ENCODE results near the gene FHIP1B. TPM values are rescaled to one million over a fixed set of nuclear protein-coding genes. Genes with fewer than 3 reads are reported as not detected.
"Not testable (repeated sequence)": the region's sequence is repeated elsewhere in the genome, so short reads cannot be mapped to it uniquely, and the experiment has no call there.

The FHIP1B gene
- total RNA-seq, 1 donor = 15.1 TPM

DNA sequence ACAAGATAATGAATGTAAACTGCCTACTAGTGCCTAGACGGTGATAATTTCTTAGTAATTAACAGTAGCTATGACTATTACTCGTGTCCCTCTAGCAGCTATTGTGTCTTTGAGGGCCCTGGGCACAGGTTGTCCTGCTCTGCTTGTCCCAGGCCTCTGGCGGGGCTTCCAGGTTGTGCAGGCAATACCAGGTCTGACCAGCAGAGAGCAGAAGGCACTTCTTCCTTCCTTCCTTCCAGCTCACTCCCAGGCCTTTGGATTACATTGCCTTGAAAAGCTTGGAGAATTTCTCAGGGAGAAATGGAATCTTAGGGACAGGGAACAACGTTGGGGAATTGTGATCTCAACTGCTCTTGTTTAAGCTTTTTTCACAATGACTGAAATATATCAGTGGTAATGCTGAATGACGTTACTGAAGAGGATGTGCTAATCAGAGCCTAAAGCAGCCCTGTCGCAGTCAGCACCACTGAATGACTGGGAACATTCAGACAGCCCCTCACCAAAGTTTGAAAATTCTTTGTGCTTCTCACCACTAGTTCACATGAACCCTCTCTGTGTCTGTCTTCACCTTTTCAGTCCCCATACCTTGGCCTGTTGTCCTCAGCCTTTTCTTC lies 16.8 kb upstream of the FHIP1B start:
- H3K4me3 ChIP-seq (ENCODE audit: low read depth, low read length) = no peak overlapping the region
- TF ChIP-seq, protein P1, sequence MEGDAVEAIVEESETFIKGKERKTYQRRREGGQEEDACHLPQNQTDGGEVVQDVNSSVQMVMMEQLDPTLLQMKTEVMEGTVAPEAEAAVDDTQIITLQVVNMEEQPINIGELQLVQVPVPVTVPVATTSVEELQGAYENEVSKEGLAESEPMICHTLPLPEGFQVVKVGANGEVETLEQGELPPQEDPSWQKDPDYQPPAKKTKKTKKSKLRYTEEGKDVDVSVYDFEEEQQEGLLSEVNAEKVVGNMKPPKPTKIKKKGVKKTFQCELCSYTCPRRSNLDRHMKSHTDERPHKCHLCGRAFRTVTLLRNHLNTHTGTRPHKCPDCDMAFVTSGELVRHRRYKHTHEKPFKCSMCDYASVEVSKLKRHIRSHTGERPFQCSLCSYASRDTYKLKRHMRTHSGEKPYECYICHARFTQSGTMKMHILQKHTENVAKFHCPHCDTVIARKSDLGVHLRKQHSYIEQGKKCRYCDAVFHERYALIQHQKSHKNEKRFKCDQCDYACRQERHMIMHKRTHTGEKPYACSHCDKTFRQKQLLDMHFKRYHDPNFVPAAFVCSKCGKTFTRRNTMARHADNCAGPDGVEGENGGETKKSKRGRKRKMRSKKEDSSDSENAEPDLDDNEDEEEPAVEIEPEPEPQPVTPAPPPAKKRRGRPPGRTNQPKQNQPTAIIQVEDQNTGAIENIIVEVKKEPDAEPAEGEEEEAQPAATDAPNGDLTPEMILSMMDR (IDR thresholded peaks at IDR 0.05; ENCODE audit: insufficient read depth, low read depth, low read length) = peak; percentile 94
- peak; percentile 88 for DNase-seq (ENCODE audit: low read depth)

DNA sequence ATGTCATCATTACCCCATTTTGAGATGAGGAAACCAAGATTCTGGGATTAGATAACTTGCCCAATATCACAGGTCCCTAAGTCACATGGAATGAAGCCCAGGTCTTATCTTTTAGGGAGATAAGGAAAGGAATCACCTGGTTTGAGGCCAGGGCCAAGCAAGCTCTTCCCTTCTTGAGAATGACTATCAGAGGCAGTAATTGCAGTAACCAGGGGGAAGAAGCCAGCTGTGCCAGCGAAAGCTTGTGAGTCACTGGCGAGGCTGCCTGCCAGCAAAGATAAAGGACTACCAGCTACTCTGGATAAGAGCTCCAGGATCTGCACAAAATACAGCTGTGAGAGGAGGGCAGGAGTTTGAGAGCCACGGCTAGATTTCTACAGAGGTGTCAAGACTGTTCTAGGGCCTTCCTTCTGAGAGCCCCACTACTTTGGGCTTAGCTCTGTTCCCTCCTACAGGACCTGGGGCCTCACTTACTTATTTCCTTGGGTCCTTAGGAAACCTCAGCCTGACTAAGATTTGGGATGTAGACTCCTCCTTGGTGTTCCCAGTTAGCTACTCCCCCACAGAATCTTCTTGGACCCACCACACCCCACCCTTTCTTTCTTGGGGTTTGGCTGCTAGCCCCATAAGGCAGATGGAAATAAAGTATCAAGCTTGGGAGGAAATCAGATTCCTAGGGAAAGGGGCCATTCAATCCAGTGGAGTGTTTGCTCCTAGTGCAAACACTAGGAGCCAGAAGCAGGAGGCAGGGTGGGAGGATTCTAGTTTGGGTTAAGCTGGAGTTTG lies 15.5 kb upstream of the FHIP1B start:
- TF ChIP-seq, protein P1 (IDR thresholded peaks at IDR 0.05; ENCODE audit: insufficient read depth, low read depth, low read length) = no peak
- no peak overlapping the region for H3K4me3 ChIP-seq (ENCODE audit: low read depth, low read length)
- DNase-seq (ENCODE audit: low read depth) = peak; percentile 98

DNA sequence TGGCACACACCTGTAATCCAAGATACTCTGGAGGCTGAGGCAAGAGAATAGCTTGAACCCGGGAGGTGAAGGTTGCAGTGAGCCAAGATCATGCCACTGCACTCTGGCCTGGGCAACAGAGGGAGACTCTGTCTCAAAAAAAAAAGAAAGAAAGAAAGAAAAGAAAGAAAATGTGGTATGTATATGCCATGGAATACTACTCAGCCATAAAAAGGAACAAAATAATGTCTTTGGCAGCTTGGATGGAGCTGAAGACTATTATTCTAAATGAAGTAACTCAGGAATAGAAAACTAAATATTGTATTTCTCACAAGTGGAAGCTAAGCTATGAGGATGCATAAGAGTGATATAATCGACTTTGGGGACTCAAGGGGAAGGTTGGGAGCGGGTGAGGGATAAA lies 14.5 kb upstream of the FHIP1B start:
- H3K4me3 ChIP-seq (ENCODE audit: low read depth, low read length); DNase-seq (ENCODE audit: low read depth): not testable (repeated sequence)

DNA sequence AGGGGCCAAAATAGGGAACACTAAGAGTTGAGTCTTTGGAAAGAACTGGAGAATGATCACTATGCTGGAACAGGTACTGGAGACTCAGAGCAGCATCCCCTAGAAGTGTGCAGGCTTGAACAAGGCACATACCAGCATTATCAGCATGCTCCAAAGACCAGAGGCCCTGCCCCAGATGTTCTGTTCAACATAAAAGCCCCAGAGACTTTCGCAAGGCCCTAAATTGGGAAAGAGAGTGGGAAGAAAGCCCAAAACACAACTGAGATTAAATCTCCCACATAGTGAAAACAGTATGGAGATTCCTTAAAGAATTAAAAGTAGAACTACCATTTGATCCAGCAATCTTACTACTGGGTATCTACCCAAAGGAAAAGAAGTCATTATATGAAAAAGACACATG lies 13.8 kb upstream of the FHIP1B start:
- TF ChIP-seq, protein P1 (IDR thresholded peaks at IDR 0.05; ENCODE audit: insufficient read depth, low read depth, low read length) = no peak
- peak; percentile 95 for DNase-seq (ENCODE audit: low read depth)
- no peak overlapping the region for H3K4me3 ChIP-seq (ENCODE audit: low read depth, low read length)

DNA sequence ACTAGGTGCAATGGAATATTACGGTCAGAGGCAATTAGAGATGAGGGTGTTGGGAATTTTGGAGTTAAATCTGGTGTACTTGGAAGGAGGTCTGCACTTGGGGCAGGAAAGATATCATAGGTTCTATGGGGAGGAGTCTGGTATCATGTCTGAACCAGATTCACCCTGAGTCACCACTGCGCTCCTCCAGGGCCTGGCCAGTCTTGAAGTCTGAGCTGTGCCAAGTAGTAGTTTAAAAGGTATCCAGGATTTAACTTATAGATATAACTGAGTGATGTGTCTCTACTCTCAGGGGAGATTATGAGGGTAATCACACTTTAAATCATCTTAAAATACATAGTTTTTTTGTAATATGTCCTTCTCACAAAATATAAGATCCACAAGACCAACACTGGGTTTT lies 11.1 kb upstream of the FHIP1B start:
- DNase-seq (ENCODE audit: low read depth) = no peak
- TF ChIP-seq, protein P1 (IDR thresholded peaks at IDR 0.05; ENCODE audit: insufficient read depth, low read depth, low read length) = no peak
- H3K4me3 ChIP-seq (ENCODE audit: low read depth, low read length) = no peak overlapping the region

DNA sequence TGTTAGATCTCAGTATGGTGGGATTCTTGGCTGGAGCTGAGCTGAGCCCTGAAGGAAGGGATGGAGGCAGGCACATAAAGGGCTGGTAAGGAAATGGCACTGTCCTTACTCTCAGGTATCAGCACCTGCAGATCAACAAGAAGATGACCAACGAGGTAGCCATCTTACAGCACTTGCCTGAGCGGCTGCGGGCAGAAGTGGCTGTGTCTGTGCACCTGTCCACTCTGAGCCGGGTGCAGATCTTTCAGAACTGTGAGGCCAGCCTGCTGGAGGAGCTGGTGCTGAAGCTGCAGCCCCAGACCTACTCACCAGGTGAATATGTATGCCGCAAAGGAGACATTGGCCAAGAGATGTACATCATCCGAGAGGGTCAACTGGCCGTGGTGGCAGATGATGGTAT lies 6.9 kb upstream of the FHIP1B start:
- no peak for DNase-seq (ENCODE audit: low read depth)
- H3K4me3 ChIP-seq (ENCODE audit: low read depth, low read length) = no peak overlapping the region
- TF ChIP-seq, protein P1 (IDR thresholded peaks at IDR 0.05; ENCODE audit: insufficient read depth, low read depth, low read length) = no peak

DNA sequence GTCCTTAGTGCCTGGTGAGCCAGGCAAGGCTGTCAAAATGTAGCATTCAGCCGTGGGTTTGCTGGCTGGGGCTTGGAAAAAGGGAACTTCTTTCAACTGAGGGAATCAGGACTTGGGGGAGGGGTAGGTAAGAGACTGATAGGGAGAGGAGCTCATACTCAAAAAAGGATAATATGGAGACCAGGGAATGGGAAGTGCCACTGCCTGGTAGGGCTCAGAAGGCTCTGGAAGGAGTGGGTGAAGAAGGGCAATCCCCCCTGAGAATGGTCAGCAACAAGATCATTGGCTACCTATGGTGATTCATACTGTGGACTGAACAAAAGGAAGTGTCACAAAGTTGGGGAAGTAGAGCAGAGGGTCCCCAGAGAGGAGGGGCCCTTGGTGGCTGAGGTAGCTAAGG lies 6.3 kb upstream of the FHIP1B start:
- DNase-seq (ENCODE audit: low read depth) = no peak
- TF ChIP-seq, protein P1 (IDR thresholded peaks at IDR 0.05; ENCODE audit: insufficient read depth, low read depth, low read length) = no peak
- H3K4me3 ChIP-seq (ENCODE audit: low read depth, low read length) = no peak overlapping the region
